ENCODE measurements around the gene LIPC.

GRCh38 chr15:58440922-58441321 lies 9.1 kb downstream of the LIPC start:
- no peak for TF ChIP-seq ZNF565 (CRISPR knock-in tag; conservative IDR thresholded peaks at IDR 0.05; ENCODE audit: low read depth)
- TF ChIP-seq TOX (CRISPR knock-in tag; IDR thresholded peaks at IDR 0.05; ENCODE audit: borderline replicate concordance) = no peak
- TF ChIP-seq RARB (CRISPR knock-in tag; IDR thresholded peaks at IDR 0.05) = no peak
- TF ChIP-seq CREB5 (CRISPR knock-in tag; IDR thresholded peaks at IDR 0.05; ENCODE audit: low read depth) = no peak
- TF ChIP-seq ZFP30 (CRISPR knock-in tag; IDR thresholded peaks at IDR 0.05) = no peak
- TF ChIP-seq, protein P1, sequence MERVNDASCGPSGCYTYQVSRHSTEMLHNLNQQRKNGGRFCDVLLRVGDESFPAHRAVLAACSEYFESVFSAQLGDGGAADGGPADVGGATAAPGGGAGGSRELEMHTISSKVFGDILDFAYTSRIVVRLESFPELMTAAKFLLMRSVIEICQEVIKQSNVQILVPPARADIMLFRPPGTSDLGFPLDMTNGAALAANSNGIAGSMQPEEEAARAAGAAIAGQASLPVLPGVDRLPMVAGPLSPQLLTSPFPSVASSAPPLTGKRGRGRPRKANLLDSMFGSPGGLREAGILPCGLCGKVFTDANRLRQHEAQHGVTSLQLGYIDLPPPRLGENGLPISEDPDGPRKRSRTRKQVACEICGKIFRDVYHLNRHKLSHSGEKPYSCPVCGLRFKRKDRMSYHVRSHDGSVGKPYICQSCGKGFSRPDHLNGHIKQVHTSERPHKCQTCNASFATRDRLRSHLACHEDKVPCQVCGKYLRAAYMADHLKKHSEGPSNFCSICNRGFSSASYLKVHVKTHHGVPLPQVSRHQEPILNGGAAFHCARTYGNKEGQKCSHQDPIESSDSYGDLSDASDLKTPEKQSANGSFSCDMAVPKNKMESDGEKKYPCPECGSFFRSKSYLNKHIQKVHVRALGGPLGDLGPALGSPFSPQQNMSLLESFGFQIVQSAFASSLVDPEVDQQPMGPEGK (CRISPR knock-in tag; IDR thresholded peaks at IDR 0.05; ENCODE audit: borderline replicate concordance) = no peak
- TF ChIP-seq PPARA (CRISPR knock-in tag; IDR thresholded peaks at IDR 0.05; ENCODE audit: borderline replicate concordance) = no peak

Measured in SK-N-SH treated with all-trans-retinoic acid at 6 μM for 48 hours (cell line).